GM21737 (cell line): ENCODE data around the gene BCAM.
"Not testable (repeated sequence)": the region's sequence is repeated elsewhere in the genome, so short reads cannot be mapped to it uniquely, and the experiment has no call there.

Experiments used
- ATAC-seq: cut with Tn5 transposase; IDR thresholded peaks from one replicate; pipeline ENCODE4 v1.9.1; 2021; ENCODE audit warnings: mild to moderate bottlenecking, moderate library complexity; ENCODE audit not compliant: unreplicated experiment

The BCAM gene

DNA sequence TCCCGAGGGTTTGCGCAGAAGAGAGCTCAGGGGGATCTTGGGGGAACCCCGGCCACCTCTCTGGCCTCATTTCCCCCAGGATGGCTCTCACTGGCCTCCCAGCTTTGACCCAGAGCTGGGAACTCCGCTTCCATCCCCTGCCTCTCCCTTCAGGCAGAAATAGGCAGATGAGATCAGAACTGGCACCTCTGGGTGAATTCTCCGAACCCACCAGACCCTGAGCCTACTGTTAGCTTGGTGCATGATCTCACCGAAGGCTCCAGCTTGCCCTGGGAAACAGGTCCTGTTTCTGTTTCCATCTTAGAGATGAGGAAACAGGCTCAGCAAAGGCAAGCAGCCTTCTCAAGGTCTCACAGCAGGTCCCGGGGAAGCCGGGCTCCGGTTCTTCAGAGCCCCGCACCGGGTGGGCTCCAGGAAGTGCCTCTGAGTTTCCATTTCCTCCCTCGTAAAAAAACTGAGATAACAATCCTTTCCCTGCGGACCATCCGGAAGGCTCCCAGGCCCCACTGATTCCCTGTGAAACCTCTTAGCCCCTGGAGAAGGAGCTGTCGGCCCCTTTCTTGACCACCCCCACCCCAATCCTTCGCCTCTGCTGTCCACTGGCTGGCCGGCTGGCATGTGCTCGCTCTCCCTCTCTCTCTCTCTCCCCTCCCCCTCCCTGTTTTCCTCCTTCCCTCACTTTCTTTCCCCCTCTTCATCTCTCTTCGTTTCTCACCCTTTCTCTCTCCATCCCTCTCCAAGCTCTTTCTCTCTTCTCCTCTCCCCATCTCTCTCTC lies 39.3 kb downstream of the BCAM start:
- ATAC-seq, result no peak

DNA sequence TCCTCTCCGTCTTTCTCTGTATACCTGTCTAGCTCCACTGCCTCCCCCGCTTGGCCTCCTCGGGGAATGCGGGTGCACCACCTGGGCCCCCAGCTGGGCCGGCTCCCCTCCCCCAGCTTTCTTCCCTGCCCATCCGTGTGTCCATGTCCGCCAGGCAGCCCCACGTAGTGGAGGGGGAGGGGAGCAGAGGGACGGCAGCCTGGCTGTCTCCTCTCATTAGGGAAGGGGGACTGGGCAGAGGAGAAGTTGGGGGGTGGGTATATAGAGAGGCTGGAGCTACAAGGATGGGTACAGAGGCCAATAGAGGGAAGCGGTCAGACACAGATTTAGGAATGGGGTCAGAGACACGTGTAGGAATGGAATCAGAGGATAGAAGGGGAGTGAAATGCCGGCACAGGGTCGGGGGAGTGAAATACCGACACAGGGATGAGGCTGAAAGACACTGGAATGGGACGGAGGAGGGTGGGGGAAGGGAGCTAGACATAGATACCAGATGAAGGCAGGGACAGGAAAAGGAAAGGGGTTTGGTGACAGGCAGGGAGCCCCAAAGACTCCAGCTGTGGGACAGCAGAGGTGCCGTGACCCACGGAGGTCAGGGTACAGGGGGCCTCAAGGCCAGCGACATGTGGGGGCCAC lies 40.0 kb downstream of the BCAM start:
- ATAC-seq, result no peak

DNA sequence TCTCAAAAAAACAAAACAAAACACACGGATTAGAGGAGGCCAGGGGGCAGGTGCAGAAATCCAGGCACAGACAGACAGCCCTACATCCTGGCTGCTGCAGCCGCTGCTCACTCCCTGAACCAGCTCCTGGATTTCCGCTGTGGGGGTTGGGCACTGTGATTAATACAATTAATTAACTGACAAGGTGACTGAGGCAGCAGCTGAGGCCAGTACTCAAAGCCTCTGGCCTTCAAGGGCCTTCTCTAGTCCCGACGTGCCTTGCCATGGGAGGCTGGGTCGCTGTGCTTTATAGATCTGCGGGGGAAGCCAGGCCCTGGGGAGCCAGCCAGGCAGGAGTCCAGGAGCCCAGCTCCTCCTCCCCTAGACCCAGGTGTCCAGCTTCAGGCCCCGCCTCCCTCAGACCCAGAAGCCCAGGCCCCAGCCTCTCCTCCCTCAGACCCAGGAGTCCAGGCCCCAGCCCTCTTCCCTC lies 41.8 kb downstream of the BCAM start:
- no peak for ATAC-seq

DNA sequence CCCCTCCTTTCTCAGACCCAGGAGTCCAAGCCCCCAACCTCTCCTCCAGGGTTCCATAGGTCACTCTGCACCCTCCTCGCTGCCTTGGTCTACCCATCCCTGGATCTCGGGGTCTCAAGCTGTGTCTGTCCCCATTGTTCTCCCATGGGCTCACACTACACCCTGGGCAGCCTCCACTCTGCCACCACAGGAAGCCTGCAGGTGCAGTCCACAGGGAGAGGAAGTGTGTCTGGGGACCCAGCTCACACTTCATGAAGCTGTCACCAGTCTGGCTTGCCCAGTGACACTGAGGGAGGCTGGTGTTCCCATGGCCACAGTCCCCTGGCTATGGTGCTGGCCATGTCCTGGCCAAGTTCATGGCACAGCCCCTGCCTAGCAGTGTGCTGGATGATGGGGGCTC lies 42.5 kb downstream of the BCAM start:
- ATAC-seq, result no peak

DNA sequence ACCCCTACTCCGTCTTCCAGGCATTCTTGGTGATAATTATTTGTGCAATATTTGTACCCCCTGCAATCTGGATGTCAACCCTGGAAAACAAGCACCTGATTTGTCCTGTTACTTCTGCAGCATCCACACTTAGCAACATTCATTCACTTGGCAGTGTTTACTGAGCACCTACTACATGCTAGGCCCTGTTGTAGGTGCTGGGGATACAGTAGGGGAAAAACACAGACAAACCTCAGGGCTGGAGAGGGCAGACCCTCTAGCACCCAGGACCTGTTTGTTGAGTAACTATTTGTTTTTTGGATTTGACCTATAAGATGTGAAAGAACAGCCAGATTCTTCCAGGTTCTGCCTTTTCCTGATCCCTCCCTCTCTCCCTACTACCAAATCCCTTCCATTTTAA lies 46.7 kb downstream of the BCAM start:
- ATAC-seq, result no peak

DNA sequence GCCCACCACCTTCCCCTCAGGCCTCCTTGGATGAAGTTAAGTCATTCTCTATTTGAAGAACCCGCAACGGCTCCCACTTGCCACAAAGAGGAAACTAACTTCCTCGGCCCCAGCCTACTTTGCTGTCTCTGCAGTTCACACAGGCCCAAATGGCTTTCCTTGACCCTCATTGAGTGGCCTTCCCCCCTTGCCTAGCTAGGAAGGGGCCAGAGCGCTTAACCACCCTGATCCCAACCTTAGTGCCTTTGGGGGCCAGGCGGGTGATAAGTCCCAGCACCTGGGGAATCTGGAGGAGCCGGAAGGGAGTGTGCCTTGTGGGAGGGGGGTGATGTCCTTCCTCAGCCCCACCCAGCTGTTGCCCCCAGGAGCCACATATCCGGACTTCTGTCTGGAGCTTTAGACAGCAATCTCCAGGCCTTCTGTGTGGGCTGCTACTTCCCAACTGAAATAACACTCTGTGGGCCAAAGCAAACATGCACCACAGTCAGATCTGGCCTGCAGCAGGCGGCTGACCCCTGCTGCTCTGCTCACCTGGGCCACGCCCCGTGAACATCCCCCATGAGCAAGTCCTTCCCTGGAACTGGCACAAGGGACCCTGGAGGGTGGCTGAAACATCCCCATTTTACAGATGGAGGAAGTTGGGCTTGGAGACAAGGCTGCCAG lies 47.6 kb downstream of the BCAM start:
- no peak for ATAC-seq

DNA sequence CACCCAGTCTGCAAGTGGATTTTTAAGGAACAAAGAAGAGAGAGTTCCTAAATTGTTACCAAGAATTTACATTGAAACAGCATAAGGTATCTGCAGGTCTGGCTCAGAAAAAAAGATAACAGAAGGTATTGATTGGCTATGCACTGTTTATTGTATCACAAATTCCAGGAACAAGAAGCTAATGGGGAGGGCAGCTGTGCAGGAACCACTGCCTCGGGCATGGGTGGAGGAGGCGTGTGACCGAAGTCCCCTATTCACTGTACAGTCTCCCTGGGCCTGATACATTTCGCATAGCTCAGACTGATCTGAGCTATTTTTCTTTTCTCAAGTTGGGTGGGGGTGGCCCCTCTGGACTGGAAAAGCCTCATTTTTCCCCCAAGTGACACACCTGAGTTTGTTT lies 48.9 kb downstream of the BCAM start:
- no peak for ATAC-seq

DNA sequence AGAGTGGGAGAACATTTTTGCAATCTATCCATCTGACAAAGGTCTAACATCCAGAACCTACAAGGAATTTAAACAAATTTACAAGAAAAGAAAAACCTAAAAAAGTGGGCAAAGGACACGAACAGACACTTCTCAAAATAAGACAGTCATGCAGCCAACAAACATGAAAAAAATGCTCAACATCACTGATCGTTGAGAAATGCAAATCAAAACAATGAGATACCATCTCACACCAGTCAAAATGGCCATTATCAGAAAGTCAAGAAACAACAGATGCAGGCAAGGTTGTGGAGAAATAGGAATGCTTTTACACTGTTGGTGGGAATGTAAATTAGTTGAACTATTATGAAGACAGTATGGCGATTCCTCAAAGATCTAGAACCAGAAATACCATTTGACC lies 52.7 kb downstream of the BCAM start:
- ATAC-seq, result not testable (repeated sequence)

DNA sequence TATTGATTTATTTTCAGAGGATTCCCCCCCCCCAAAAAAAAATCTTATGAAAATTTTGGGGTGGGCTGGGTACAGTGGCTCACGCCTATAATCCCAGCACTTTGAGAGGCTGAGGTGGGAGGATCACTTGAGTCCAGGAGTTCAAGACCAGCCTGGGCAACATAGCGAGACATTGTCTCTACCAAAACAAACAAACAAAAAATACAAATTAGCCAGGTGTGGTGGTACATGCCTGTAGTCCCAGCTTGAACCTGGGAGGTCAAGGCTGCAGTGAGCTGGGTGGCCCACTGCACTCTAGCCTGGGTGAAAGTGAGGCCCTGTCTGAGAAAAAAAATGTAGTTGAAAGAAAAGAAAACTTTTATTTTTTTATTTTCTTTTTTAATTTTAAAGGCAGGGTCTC lies 55.1 kb downstream of the BCAM start:
- no peak for ATAC-seq

DNA sequence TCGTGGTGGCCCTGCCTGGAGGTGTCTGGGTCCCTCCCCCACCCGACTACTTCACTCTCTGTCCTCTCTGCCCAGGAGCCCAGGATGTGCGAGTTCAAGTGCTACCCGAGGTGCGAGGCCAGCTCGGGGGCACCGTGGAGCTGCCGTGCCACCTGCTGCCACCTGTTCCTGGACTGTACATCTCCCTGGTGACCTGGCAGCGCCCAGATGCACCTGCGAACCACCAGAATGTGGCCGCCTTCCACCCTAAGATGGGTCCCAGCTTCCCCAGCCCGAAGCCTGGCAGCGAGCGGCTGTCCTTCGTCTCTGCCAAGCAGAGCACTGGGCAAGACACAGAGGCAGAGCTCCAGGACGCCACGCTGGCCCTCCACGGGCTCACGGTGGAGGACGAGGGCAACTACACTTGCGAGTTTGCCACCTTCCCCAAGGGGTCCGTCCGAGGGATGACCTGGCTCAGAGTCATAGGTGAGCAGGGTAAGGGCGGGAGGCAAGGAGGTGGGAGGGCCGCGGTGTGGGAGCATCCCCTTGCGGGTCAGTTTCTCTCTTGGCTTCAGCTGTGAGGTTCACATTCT lies 56.4 kb downstream of the BCAM start:
- ATAC-seq, result no peak

DNA sequence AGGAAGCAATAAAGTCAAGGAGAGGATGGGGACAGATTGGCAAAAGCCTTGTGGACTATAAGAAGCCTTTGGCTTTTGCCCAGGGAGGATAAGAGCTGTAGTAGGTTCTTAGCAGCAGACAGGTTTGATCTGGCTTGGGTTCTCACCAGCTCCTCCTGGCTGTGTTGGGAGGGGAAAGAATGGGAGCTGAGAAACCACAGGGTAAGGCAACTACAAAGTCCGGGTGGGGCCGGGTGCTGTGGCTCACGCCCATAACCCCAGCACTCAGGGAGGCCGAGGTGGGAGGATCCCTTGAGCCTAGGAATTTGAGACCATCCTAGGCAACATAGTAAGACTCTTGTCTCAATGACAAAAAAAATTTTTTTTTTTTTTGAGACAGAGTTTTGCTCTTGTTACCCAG lies 57.8 kb downstream of the BCAM start:
- no peak for ATAC-seq

DNA sequence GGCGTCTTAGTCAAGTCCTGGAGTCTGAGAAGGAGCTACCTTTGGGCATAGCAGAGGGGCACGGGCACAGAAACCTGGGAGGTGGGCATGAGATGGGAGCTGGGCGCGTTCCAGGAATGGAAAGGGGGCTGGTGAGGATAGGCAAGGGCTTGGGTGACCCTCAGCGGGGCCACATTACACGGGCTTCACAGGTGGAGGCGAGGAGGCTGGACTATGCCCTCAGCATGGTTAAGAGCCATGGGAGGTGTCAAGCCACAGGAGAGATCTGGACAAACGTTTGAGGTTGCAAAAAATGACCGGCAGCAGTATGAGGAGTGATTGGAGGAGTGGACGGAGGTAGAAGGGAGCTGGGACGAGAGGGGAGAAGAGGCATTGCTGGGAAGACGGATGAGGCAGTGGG lies 58.7 kb downstream of the BCAM start:
- no peak for ATAC-seq

DNA sequence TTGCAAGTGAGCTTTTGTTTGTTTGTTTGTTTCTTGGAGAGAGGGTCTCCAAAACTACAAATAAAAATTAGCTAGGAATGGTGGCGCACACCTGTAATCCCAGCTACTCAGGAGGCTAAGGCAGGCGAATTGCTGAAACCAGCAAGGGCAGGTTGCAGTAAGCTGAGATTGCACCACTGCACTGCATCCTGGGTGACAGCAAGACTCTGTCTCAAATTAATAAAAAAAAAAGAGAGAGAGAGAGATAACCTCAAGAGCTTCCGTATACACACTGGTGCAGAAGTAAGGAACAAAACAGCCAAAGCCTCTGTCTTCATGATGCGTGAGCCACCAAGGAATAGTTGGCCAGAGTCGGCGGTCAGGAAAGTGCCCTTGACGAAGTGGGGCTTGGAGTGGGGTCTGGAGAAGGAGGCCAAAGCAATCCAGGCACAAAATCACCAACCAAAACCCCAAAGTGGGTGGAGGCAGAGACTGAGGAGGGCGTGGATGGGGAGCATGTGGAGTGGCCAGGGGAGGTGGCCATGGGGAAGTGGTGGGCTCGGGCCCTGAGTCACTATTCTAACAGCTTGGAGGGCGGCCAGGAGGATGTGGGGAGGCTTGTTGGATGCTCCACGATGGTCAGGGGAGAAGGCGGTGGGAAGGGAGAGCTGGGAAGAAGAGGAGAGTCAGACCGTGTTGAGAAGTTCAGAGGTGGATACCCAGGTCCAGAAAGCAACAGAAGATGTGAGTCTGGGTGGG lies 61.0 kb downstream of the BCAM start:
- ATAC-seq, result no peak
